H9 (cell line): Measurements from ENCODE around the gene TRIM2. TPM values are rescaled to one million over a fixed set of nuclear protein-coding genes. Genes with fewer than 3 reads are reported as not detected.
A peak's percentile ranks its signal among the peaks of the same experiment; 100 is the strongest.

Experiments
- DNase-seq: peaks from one replicate; pipeline ENCODE4 v3.0.0-alpha.2; 2017
- H2AFZ ChIP-seq: one replicate; pipeline ENCODE4 v1.6.1; 2013; ENCODE audit warnings: mild to moderate bottlenecking, low read length, control low read depth, moderate library complexity
- H2AK5ac ChIP-seq: 2 replicates; pipeline ENCODE4 v1.6.1; 2013; ENCODE audit warnings: low read length, control low read depth, mixed read lengths; ENCODE audit not compliant: insufficient read length
- H2BK120ac ChIP-seq: one replicate; pipeline ENCODE4 v1.6.1; 2013; ENCODE audit warnings: low read depth, mild to moderate bottlenecking, low read length, control low read depth, inconsistent platforms; ENCODE audit not compliant: poor library complexity, severe bottlenecking
- H2BK12ac ChIP-seq: 2 replicates; pipeline ENCODE4 v1.6.1; 2013; ENCODE audit warnings: low read length, control low read depth, mixed read lengths, low read depth; ENCODE audit not compliant: insufficient read length
- H2BK15ac ChIP-seq: 2 replicates; pipeline ENCODE4 v1.6.1; 2013; ENCODE audit warnings: low read depth, low read length, control low read depth
- H2BK20ac ChIP-seq: one replicate; pipeline ENCODE4 v1.6.1; 2013; ENCODE audit warnings: low read depth, mild to moderate bottlenecking, low read length, control low read depth, inconsistent platforms; ENCODE audit not compliant: poor library complexity, severe bottlenecking
- H2BK5ac ChIP-seq: 2 replicates; pipeline ENCODE4 v1.6.1; 2013; ENCODE audit warnings: low read length, control low read depth, mixed read lengths; ENCODE audit not compliant: insufficient read length
- H3K14ac ChIP-seq: 2 replicates; pipeline ENCODE4 v1.6.1; 2013; ENCODE audit warnings: low read length, control low read depth; ENCODE audit not compliant: insufficient read depth
- H3K18ac ChIP-seq: 2 replicates; pipeline ENCODE4 v1.6.1; 2013; ENCODE audit warnings: low read depth, mild to moderate bottlenecking, mixed read lengths, low read length, control low read depth; ENCODE audit not compliant: insufficient read length
- H3K23ac ChIP-seq: 2 replicates; pipeline ENCODE4 v1.6.1; 2013; ENCODE audit warnings: low read length, control low read depth, mixed read lengths, low read depth; ENCODE audit not compliant: insufficient read length
- H3K23me2 ChIP-seq: 2 replicates; pipeline ENCODE4 v1.6.1; 2013; ENCODE audit warnings: low read depth, mild to moderate bottlenecking, mixed read lengths, low read length, control low read depth; ENCODE audit not compliant: insufficient read length, poor library complexity, severe bottlenecking
- H3K27ac ChIP-seq: 2 replicates; pipeline ENCODE4 v1.5.1; 2013; ENCODE audit warnings: low read length, control low read depth, mixed read lengths, low read depth; ENCODE audit not compliant: insufficient read length
- H3K27me3 ChIP-seq: 2 replicates; pipeline ENCODE4 v1.6.1; 2013; ENCODE audit warnings: low read length, control low read depth, inconsistent platforms; ENCODE audit not compliant: insufficient read depth
- H3K4ac ChIP-seq: 2 replicates; pipeline ENCODE4 v1.6.1; 2013; ENCODE audit warnings: low read depth, mild to moderate bottlenecking, control low read depth, inconsistent platforms, low read length, moderate library complexity
- H3K4me1 ChIP-seq: 2 replicates; pipeline ENCODE4 v1.6.1; 2013; ENCODE audit warnings: low read length, control low read depth, inconsistent platforms; ENCODE audit not compliant: insufficient read depth
- H3K4me2 ChIP-seq: 2 replicates; pipeline ENCODE4 v1.6.1; 2013; ENCODE audit warnings: low read length, control low read depth, mixed read lengths; ENCODE audit not compliant: insufficient read length, insufficient read depth
- H3K56ac ChIP-seq: 2 replicates; pipeline ENCODE4 v1.6.1; 2013; ENCODE audit warnings: low read depth, mild to moderate bottlenecking, mixed read lengths, low read length, control low read depth; ENCODE audit not compliant: insufficient read length
- H3K79me1 ChIP-seq: 2 replicates; pipeline ENCODE4 v1.6.1; 2013; ENCODE audit warnings: low read depth, mild to moderate bottlenecking, moderate library complexity, low read length, control low read depth, inconsistent platforms; ENCODE audit not compliant: insufficient read depth, poor library complexity, severe bottlenecking
- H3K79me2 ChIP-seq: 2 replicates; pipeline ENCODE4 v1.6.1; 2013; ENCODE audit warnings: low read length, control low read depth, inconsistent platforms; ENCODE audit not compliant: insufficient read depth
- H3K9ac ChIP-seq: 2 replicates; pipeline ENCODE4 v1.6.1; 2013; ENCODE audit warnings: low read length, control low read depth, mixed read lengths; ENCODE audit not compliant: insufficient read length; ENCODE audit errors: extremely low read depth
- H3K9me3 ChIP-seq: one replicate; pipeline ENCODE4 v1.6.1; 2013; ENCODE audit warnings: low read depth, low read length, inconsistent platforms; ENCODE audit not compliant: control insufficient read depth
- H3T11ph ChIP-seq: one replicate; pipeline ENCODE4 v1.6.1; 2013; ENCODE audit warnings: mild to moderate bottlenecking, low read length, control low read depth, inconsistent platforms
- H4K20me1 ChIP-seq: one replicate; pipeline ENCODE4 v1.6.1; 2013; ENCODE audit not compliant: control insufficient read depth, insufficient read length, insufficient read depth
- H4K5ac ChIP-seq: 2 replicates; pipeline ENCODE4 v1.6.1; 2013; ENCODE audit warnings: low read depth, mild to moderate bottlenecking, mixed read lengths, low read length, control low read depth; ENCODE audit not compliant: insufficient read length
- H4K8ac ChIP-seq: replicated peaks from 2 replicates; pipeline ENCODE4 v1.6.1; 2013; ENCODE audit warnings: low read length, control low read depth, mixed read lengths, low read depth; ENCODE audit not compliant: insufficient read length
- H4K91ac ChIP-seq: 2 replicates; pipeline ENCODE4 v1.6.1; 2013; ENCODE audit warnings: low read depth, mild to moderate bottlenecking, moderate library complexity, mixed read lengths, low read length, control low read depth; ENCODE audit not compliant: insufficient read length
- H3K27ac Mint-ChIP-seq, 3 experiments: 2 replicates in 2 of 3; 3 replicates in 1 of 3; pipeline ENCODE4 v1.8.0; 2020 to 2021; ENCODE audit warnings: mixed read lengths in 3 of 3, mild to moderate bottlenecking in 1 of 3, moderate library complexity in 1 of 3
- H3K27me3 Mint-ChIP-seq: 2 replicates; pipeline ENCODE4 v1.8.0; 2021; ENCODE audit warnings: low read depth, mild to moderate bottlenecking, moderate library complexity, mixed read lengths
- H3K36me3 Mint-ChIP-seq, 3 experiments: 2 replicates in 2 of 3; 3 replicates in 1 of 3; pipeline ENCODE4 v1.8.0; 2020 to 2021; ENCODE audit warnings: low read depth in 3 of 3, mixed read lengths in 3 of 3; ENCODE audit not compliant: insufficient read depth in 1 of 3
- H3K4me1 Mint-ChIP-seq, 2 experiments: 2 replicates each; pipeline ENCODE4 v1.8.0; 2020; ENCODE audit warnings: mixed read lengths in 2 of 2
- H3K4me3 Mint-ChIP-seq, 2 experiments: 2 replicates in 1 of 2; 3 replicates in 1 of 2; pipeline ENCODE4 v1.8.0; 2020 to 2021; ENCODE audit warnings: mild to moderate bottlenecking in 2 of 2, mixed read lengths in 2 of 2, moderate library complexity in 1 of 2
- H3K9me3 Mint-ChIP-seq, 2 experiments: 2 replicates in 1 of 2; 3 replicates in 1 of 2; pipeline ENCODE4 v1.8.0; 2020; ENCODE audit warnings: mild to moderate bottlenecking in 2 of 2, mixed read lengths in 2 of 2, moderate library complexity in 1 of 2
- WGBS: extraction: QIAGEN DNeasy Blood & Tissue Kit; methylation state at CpG from one replicate; pipeline ENCODE4 v1.1.7; 2013; ENCODE audit warnings: missing lambda C conversion rate, low lambda C conversion rate, mixed read lengths; ENCODE audit not compliant: insufficient read length; ENCODE audit errors: extremely low coverage; 5-methylcytosine and 5-hydroxymethylcytosine counted together
- total RNA-seq: library from RNA; stranded (reverse); gene quantifications from 2 replicates; pipeline ENCODE4 v1.2.1, GENCODE V29; 2021
- TF ChIP-seq, protein P1 (sequence below): fragments of 200-600 bp; sonication (generic); conservative IDR thresholded peaks from 3 replicates; pipeline ENCODE4 v1.8.0; 2021; ENCODE audit warnings: antibody characterized with exemption, mild to moderate bottlenecking

The TRIM2 gene
- total RNA-seq, 1 experiment from 2014 or later: 28.9 TPM

- H3K79me2 ChIP-seq: peaks cover 10% of the 10 kb centered on the region; the same call in 1 of the 2 replicates
- peak overlapping the region in 1 of 3 experiments; percentile 38; a peak in 1 of 7 replicates for H3K27ac Mint-ChIP-seq
- H3K4me3 Mint-ChIP-seq: peak overlapping the region; percentile 11 to 66; a peak in 4 of 5 replicates
These were observed 142.3 kb downstream of the TRIM2 start for GRCh38 chr4:153346563-153346962.

More at GRCh38 chr4:153346563-153346962, 142.3 kb downstream of the TRIM2 start:
- H3K4ac ChIP-seq: no peak overlapping the region
- H2AK5ac ChIP-seq: no peak overlapping the region
- no peak overlapping the region for H2BK20ac ChIP-seq
- no peak overlapping the region for H2AFZ ChIP-seq
- H3K9ac ChIP-seq: no peak overlapping the region
- peaks cover 10% of the 10 kb centered on the region for H3K23me2 ChIP-seq
- no peak overlapping the region for H2BK12ac ChIP-seq
- WGBS: no CpG with 5 or more reads among the region's 5 CpGs
- no peak overlapping the region for H2BK15ac ChIP-seq
- H3K56ac ChIP-seq: no peak overlapping the region
- H3K4me1 Mint-ChIP-seq: peaks cover 29 to 37% of the 10 kb centered on the region in 2 experiments
- H3K4me2 ChIP-seq: no peak overlapping the region
- H3K9me3 ChIP-seq: no peaks in the 10 kb centered on the region
- H4K8ac ChIP-seq: no peak overlapping the region
- H2BK5ac ChIP-seq: no peak overlapping the region
- no peak overlapping the region for H3T11ph ChIP-seq
- H4K20me1 ChIP-seq: no peaks in the 10 kb centered on the region
- no peak overlapping the region for H4K91ac ChIP-seq
- H3K27ac ChIP-seq: no peak overlapping the region
- H3K27me3 ChIP-seq: no peaks in the 10 kb centered on the region
- H3K4me1 ChIP-seq: peaks cover 2% of the 10 kb centered on the region; the same call in 1 of the 2 replicates
- no peak for DNase-seq
- no peak overlapping the region for H4K5ac ChIP-seq
- H3K79me1 ChIP-seq: peaks cover 5% of the 10 kb centered on the region
- H2BK120ac ChIP-seq: no peak overlapping the region
- TF ChIP-seq, protein P1, sequence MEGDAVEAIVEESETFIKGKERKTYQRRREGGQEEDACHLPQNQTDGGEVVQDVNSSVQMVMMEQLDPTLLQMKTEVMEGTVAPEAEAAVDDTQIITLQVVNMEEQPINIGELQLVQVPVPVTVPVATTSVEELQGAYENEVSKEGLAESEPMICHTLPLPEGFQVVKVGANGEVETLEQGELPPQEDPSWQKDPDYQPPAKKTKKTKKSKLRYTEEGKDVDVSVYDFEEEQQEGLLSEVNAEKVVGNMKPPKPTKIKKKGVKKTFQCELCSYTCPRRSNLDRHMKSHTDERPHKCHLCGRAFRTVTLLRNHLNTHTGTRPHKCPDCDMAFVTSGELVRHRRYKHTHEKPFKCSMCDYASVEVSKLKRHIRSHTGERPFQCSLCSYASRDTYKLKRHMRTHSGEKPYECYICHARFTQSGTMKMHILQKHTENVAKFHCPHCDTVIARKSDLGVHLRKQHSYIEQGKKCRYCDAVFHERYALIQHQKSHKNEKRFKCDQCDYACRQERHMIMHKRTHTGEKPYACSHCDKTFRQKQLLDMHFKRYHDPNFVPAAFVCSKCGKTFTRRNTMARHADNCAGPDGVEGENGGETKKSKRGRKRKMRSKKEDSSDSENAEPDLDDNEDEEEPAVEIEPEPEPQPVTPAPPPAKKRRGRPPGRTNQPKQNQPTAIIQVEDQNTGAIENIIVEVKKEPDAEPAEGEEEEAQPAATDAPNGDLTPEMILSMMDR: peak; percentile 35; the same call in 2 of the 3 replicates
- H3K27me3 Mint-ChIP-seq: peaks cover 3% of the 10 kb centered on the region; the same call in 1 of the 2 replicates
- peaks cover 3 to 5% (median 3%) of the 10 kb centered on the region in 3 experiments; a peak in 4 of 7 replicates for H3K36me3 Mint-ChIP-seq
- H3K9me3 Mint-ChIP-seq: no peaks in the 10 kb centered on the region
- no peak overlapping the region for H3K18ac ChIP-seq
- no peak overlapping the region for H3K14ac ChIP-seq
- no peak overlapping the region for H3K23ac ChIP-seq
